Glomerular endothelial cell (primary cell): ENCODE results near the gene GRIFIN. TPM values are rescaled to one million over a fixed set of nuclear protein-coding genes. Genes with fewer than 3 reads are reported as not detected.

Experiments used
- DNase-seq: peaks from one replicate; pipeline ENCODE4 v3.0.0-alpha.2; 2011; ENCODE audit warnings: low read depth, low spot score; ENCODE audit errors: extremely low read depth
- total RNA-seq: library from RNA; depleted of rRNA; stranded (reverse); fragments of >200 nt; gene quantifications from 2 replicates; pipeline ENCODE4 v1.2.3, GENCODE V29; 2015

The GRIFIN gene, protein sequence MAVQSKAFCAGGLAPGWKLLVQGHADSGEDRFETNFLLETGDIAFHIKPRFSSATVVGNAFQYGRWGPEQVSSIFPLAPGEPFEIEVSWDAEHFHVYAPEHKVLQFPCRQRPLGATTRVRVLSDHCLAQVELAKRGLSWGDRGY
- total RNA-seq, result not detected in 2 replicates

DNA sequence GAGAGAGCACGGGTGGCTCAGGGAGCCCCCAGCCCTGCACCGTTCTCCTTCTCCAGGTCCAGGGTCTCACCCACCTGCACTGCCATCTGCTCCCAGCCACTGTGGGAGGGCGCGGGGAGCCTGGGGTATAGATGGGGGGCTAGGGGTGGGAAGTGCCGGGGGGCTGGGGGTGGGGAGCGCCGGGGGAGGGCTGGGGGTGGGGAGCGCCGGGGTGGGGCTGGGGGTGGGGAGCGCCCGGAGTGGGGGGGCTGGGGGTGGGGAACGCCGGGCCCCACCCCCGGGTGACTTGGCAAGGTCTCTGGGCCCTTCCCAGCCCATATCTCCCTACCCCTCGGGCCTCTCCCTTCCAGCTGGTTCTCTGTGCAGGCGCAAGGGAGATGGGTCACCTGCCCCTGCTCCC is at the start of gene GRIFIN:
Gene GRIFIN, minus strand, starts transcription at position 101 of the 400 bp plus-strand sequence. Its CDS starts 15 bp downstream, at position 86.
- no peak for DNase-seq

DNA sequence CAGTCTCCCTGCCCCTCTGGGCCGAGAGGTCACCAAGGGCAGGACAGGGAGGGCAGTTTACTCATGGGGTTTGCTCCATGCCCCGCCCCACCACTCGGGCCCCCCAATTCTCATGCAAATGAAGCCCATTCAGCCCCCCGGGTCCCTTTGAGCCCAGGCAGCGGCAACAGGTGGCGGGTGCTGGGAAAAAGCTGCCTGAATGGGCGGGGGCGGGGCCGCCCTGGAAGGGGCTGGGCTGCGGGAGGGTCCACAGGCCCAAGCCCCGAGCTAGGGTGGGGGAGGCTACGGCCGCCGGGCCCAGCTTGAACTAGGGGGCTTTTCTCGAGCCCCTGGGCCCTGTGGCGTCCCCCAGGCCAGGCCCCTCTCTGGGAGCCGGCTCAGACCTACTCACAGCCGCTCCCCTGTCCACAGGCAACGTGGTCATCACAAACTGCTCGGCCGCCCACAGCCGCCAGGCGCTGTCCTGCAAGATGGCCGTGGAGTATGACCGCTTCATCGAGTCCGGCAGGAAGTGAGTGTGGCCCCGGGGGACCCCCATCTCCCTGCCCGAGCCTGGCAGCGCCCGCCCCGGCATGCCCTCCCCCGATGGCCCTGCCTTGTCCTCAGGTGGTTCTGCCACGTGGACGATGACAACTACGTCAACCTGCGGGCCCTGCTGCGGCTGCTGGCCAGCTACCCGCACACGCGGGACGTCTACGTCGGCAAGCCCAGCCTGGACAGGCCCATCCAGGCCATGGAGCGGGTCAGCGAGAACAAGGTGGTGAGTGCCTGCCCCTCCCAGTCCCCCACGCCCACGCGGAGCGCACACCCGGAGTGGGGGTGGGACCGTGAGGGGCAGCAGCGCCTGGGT is 48.8 kb upstream of the GRIFIN start:
- DNase-seq, result no peak

DNA sequence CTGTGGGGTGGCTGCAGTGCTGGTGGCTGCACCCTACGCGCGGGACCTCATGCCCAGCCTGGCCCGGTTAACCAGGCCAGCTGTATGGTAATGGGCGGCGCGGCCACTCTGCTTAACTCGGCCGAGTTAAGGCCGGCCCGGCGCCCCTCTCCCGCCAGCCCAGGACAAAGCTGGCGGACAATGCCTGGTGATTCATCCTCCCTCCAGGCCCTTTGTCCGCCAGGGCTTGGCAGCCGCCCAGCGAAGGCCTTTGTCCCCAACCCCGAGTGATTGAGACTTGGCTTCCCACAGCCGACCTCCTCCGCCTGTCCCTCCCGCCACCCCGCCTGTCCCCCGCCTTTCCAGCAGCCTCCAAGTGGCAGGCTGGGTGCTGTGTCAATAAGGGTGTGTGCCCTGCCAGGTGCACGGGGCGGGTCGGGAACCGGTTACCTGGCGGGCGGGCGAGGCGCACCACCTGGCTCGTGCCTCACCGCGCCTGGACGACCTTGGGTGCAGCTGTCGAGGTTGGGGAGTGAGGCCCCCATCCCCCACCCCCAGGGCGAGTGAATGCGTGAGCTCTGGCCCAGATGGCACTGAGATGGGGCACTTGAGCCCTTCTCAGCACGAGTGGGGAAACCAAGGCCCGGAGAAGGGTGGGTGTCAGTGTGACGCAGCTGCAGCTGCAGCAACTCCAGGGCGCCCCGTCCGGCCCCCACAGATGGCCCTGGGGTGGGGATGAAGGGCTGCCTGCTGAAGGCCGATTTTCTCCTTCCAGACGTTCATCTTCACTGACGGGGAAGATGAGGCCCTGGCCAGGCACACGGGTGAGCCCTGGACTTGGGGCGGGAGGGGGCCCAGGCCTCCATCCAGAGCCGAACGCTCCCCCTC is 48.0 kb upstream of the GRIFIN start:
- no peak for DNase-seq

DNA sequence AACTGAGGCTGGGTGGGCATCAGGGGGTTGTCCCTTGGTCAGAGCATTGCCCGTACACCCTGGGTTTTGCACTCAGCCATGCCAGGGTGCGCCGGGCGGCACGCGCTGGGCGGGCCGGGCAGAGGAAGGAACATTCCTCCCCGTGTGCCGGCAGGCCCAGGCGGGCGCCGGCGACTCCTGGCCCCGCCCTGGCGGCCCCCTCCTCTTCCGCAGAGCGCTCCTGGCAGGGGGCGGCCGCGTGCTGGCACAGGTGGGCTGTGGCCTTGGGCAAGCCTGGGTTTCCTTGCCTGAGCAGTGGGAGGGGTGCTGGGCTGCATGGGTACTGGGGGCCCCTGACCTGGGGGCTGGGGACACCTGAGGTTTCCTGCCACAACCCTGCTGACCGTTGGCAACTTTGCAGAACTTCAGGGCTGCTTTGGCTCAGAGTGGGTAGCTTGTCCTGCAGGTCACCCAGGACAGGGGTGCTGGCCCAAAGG is 47.3 kb upstream of the GRIFIN start:
- DNase-seq, result no peak

DNA sequence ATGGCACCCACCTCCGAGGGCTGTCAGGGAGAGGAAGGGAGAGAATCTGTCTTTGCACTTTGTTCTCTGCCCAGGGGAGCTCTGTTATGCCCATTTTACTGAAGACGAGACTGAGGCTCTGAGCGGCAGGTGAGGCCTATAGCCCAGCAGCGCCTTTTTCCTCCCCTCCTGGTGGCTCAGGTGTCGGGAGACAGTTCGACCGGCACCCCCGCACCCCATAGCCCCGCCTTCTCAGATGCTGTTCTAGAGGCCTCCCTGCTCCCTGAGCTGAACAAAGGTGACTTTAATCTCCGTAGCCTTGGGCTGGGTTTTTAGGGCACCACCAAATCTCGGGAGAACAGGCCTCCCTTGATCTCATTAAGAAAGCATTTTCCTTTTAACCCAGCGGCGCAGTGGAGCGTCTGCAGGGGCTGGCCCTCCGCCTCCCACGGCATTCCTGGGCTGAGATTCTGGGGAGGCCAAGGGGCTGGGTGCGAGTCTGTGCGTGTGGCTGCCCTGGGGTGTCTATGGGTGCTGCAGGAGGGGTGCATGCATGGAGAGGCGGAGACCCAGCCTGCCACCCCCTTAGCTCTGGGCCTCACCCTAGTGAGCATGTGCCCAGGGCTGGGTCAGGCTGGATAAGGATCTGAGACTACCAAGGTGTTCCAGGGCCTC is 46.7 kb upstream of the GRIFIN start:
- DNase-seq, result no peak

DNA sequence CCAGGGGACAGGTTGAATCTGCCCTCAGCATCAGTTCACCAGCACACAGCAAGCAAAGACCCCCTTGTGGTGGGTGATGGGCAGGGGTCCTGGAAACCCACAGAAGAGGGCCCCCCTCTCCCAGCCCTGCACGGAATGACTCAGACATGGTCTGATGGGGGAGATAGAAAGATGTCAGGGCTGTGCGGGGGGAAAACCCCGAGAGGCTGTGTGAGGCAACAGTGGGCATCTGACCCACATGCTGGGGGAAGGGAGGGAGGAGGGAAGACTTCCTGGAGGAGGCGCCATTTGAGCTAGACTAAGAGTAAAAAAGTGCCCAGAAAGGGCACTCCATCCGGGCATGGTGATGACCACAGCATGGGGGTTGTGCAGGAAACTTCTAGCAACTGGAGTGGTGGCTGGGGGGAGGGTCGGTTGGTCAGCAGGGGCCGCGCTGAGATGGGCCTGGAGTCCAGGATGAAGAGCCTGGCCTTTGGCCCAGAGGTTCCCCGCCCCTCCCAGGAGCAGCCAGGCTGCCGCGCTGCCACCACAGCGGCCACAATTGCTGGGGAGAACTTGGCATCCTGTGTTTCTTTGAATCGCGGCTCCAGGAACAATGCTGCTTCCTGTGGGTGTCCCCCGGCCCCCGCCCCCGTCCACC is 45.9 kb upstream of the GRIFIN start:
- no peak for DNase-seq

DNA sequence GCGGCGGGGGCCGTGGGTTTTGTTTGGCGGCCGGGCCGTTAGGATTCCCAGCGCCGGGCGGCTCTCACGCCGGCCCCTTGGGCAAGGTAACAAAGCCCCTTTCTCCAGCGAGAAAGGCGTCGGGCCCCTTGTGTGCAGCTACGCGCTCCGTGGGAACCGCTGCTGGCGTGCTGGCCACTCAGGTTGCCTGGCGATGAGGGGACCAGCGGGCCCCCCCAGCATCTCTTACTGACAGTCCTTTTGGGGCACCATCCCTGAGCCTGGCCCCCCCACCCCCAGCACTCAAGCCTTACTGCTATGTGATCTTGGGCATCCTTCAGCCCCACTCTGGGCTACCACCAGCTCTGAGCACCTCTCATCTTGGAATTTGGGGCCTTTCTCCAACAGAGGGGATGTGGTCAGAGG is 45.1 kb upstream of the GRIFIN start:
- DNase-seq, result no peak

DNA sequence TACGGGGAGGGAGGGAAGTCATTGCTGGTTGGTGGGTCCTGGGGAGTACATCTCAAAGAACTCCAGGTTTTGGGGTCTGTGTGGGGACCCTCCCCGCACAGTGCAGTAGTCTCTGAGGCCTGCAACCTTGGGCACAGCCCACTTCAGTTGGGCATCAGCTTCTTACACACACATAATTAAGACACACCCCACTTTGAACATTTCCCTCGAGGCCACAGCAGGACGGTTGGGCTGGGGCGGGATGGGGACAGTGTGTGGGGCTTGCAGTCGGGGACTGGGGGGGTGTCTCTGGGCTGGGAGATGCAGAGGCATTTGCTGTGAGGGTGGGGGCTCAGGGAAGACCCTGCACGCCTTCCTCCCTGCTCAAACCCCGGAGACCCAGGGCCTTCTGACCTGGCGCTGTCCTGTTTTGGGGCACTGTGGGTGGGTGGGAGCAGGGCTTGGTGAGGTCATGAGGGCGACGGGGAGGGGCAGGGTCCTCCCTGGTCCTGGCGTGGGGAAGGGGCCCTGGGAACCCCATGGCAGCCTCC is 44.6 kb upstream of the GRIFIN start:
- DNase-seq, result no peak

DNA sequence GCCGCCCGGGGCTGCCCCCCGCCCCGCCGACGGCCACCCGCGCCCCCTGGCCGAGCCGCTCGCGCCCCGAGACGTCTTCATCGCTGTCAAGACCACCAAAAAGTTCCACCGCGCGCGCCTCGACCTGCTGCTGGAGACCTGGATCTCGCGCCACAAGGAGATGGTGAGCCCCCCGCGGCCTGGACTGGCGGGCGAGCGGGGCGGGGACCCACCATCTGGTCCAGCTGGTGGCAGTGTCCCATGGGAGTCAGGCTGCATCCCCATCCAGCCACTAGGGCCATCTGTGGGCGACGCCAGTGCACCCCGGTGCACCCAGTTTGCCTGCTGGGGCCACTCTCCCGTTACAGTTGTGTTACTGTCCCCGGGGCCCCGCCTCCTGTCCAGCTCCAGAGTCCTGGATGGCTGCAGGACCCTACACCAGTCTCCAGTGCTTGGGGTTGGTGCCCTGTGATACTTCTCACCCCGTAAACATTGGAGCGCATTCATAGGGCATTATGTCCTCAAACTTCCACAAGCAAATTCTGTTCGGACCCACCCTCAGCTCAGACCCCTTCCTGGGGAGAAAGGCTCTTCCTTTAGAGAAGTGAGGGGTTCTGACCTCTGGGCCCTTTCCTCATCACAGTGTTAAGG is 44.0 kb upstream of the GRIFIN start:
- no peak for DNase-seq

DNA sequence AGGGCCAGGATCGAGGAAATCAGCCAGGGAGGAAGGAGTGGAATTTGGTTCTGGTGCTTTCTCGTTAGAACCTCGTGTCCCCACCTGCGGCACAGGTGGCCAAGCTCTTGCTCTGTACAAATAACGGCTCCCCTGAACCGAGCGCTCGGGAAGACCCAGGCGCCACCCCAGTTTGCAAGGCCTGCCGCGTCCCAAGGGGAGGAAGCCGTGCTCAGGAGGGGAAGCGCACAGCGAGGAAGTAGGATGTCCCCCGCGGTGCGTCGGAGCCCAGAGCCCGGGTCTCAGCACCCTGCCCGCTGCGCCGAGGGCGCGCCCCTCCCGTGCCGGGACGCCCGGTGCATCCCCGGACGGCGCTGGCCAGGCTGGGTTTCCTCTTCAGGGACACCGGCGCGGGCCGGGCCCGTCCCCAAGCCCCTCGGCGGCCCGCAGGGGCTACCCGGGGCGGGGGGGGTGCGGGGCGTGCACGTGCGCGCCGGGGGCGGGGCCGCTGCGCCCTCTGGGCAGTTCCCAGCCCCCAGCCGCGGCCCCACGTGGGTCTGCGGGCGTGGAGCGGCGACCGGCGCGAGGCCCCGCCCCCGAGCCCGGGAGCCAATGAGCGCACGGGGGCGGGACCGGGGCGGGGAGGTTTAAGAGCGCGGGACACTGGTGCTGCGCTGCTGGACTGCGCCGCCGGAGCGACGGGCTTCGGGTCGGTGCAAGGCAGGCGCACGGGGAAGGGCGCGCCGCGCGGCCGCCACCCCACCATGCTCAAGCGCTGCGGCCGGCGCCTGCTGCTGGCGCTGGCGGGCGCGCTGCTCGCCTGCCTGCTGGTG is 43.1 kb upstream of the GRIFIN start, which contains the start of gene LFNG:
Gene LFNG, plus strand, starts transcription at position 656 of the 812 bp plus-strand sequence. Its CDS starts 88 bp downstream, at position 744.
- DNase-seq, result no peak

DNA sequence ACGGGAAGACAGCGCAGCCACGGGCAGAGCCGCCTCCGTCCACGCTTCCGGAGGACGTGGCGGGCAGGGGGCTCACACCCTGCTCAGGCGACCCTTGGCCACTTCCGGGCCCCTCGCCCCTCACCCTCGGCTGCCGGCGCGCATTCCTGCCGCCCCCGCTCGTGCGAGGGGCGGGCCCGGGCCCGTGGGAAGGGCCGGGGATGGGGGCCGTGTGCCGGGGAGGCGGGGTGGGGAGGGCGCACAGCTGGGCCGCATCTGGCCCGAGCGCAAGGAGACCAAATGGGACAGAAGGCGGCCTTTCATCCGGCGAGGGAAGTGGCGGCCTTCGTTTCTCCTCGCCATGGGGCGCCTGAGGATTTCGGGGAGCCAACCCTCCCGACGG is 42.5 kb upstream of the GRIFIN start:
- no peak for DNase-seq

DNA sequence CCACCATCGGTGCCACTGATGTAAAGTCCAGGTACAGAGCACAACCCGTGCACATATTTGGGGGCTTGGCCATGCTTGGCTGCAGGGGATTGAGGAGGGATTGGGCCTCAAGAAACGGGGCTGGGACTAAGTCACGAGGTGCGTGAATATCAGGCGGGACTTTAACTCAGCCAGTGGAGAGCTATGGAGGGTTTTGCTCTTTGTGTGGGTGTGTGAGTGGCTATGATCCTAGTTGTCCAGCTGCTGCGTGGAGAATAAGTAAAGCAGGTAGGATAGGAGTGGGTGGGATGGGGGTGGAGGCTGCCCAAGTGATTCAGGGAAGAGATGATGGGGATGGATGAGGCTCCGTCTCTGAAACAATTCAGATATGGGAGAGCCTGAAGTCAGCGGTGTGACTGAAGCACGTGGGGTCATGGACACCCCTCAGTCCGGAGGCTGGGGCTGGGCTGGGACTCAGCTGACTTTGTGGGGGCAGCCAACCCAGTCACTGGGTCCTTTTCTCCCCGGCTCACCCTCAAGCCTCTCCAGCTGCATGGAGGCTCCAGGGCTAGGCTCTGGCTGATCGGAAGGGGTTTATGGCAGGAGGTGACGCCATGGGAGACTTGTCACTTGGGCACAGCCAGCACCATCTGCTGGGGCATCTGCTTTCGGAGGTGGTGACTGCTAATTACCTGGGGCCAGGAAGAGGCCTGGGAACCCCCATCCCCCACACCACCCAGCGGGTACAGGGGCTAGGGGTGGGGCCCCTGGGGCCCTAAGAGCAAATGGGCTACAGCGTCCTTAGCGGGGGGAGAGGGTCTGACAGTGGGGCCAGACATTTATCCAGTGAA is 41.7 kb upstream of the GRIFIN start:
- no peak for DNase-seq

DNA sequence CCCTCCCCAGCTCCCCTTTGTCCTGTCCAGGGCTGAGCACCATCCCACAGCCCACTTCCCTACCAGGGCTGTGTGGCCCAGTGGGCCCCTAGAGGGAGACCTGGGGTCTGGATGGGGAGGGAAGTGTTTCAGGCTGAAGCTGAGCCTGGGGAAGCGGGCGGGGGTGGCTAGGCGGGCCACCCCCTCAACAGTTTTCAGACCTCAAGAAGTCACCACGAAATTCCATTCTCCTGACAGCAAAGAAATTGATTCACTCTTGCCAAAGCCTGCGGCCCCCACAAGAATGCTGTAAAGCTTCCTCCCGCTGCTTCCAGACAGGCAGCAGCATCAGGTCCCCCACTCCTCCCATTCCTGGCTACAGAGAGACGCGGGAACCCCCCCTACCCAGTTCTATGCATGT is 40.8 kb upstream of the GRIFIN start:
- no peak for DNase-seq

DNA sequence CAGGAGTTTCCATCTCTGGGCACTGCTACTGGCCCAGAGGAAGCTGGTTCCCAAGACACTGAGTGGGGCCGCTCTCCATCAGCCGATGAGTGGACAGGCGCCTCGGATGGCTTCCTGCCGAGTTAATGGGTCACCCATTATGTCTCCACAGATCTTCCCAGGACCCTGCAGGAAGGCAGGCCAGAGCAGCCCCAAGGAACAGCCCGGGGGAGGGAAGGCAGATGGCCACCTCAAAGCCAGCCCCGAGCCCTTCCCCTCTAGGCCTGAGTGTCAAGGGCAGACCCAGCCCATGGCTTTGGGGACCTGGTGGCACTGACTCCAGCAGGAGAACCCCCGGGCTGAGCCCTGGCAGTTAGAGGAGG is 40.0 kb upstream of the GRIFIN start:
- no peak for DNase-seq

DNA sequence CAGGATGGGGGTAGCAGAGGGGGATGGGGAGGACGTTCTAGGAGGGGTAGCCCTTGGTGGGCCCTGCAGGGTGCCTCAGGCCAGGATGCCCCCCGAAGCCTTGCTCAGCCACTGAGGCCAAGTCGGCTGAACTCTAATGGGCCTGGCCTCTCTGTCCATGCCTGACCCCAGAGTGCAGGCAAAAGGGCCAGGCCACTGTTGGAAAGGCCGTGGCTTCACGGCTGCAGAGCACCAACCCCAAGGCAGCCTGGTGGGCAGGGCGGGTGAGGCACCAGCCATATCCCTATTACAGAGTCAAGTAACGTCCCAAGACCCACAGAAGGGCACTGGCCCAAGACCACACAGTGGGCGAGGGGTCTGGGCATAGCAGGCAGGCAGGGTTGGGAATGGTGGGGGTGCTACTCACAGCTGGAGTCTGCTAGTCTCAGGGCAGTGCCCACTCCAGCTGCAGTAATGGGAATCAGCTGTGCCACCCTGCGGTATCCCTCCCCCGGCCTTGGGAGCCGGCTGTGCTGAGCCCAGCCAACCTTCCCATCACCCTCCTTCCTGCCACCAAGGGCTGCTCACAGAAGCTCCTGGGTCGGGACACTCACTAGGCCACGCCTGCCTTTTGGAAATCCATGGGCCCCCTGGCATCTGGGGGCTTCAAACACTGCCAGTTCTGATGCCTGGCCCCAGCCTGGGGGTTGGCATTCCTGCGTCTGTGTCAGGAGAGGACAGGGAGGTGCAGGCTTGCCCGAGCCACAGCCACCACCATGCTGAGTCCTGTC is 39.4 kb upstream of the GRIFIN start:
- DNase-seq, result no peak

DNA sequence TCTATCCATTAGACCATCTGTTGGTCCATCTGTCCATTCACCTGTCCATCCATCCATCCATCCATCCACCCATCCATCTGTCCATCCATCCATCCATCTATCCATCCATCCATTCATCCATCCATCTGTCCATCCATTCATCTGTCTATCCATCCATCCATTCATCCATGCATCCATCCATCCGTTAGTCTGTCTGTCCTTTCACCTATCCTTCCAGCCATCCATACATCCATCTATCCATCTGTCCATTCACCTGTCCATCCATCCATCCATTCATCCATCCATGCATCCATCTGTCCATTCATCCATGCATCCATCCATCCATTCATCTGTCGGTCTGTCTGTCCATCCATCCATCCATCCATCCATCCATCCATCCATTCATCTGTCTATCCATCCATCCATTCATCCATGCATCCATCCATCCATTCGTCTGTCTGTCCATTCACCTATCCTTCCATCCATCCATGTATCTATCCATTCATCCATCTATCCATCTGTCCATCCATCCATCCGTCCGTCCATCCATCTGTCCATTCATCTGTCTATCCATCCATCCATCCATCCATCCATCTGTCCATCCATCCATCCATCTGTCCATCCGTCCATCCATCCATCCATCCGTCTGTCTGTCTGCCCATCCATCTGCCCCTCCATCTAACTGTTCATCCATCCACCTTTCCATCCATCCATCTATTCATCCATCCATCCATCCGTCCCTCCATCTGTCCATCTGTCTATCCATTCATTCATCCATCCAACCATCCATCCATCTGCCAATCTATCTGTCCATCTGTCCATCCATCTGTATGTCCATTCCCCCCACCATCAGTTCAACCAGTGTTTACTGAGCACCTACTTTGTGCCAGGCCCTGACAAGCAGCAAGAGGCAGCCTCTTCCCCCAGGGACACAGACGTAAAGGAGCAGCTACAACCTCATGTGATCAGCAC is 38.5 kb upstream of the GRIFIN start:
- DNase-seq, result no peak
